ENCODE results near the gene C13orf46.
"Not testable (repeated sequence)": the region's sequence is repeated elsewhere in the genome, so short reads cannot be mapped to it uniquely, and the experiment has no call there.

Gene C13orf46

DNA sequence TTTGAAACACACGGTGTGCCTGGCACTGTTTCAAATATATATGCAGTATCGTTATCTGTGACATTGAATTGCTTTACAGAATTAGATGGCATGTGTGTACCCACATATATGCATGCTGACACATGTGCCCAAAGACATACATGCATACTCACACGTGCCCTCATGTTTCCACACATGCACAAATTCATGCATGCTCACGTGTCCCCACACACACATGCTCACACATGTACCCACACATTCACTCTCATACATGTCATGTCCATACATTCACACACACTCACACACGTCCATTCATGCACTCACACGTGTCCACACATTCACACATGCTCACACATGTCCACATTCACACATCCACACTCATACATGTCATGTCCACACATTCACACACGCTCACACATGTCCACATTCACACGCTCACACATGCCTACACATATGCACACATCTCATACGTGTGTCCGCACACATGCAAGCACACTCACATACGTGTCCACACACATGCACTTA lies 17.9 kb upstream of the C13orf46 start:
- no peak for DNase-seq

GRCh38 chr13:113991191-113991669 lies 17.4 kb upstream of the C13orf46 start:
- no peak for DNase-seq

- no peak for DNase-seq
These were observed 16.5 kb upstream of the C13orf46 start for GRCh38 chr13:113990321-113990837.

GRCh38 chr13:113989585-113990300 lies 15.9 kb upstream of the C13orf46 start:
- no peak for DNase-seq

DNA sequence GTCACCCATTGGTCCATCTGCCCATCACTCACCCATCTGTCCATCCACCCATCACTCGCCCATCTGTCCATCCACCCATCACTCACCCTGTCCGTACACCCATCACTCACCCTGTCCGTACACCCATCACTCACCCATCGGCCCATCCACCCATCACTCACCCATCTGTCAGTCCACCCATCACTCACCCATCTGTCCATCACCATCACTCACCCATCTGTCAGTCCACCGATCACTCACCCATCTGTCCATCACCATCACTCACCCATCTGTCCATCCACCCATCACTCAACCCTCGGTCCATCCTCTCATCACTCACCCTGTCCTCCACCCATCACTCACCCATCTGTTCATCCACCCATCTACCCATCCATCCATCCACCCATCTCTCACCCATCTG lies 15.0 kb upstream of the C13orf46 start:
- DNase-seq, result not testable (repeated sequence)

- no peak for DNase-seq
These were observed 8.4 kb upstream of the C13orf46 start for GRCh38 chr13:113982296-113982661.

GRCh38 chr13:113981611-113982295 lies 7.9 kb upstream of the C13orf46 start:
- no peak for DNase-seq

DNA sequence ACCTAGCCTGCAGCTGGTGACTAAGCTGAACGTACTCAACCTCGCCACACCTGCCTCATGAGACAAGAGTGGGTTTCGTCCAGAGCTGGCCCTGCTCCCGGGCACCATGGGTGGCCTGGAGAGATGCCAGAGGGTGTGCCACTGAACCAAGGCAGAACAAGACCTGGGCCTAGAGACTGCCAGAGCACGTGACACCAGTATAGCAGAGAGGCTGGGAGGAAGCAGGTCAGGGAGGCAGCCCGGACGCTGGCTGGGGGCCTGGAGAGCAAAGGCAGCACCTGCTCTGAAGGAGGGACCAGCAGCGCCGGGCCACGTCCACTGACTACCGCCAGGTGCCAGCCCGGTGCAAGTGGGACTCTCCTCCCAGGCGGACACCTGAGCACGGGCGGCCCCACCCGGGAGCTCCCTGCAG lies 7.3 kb upstream of the C13orf46 start:
- no peak for DNase-seq

DNA sequence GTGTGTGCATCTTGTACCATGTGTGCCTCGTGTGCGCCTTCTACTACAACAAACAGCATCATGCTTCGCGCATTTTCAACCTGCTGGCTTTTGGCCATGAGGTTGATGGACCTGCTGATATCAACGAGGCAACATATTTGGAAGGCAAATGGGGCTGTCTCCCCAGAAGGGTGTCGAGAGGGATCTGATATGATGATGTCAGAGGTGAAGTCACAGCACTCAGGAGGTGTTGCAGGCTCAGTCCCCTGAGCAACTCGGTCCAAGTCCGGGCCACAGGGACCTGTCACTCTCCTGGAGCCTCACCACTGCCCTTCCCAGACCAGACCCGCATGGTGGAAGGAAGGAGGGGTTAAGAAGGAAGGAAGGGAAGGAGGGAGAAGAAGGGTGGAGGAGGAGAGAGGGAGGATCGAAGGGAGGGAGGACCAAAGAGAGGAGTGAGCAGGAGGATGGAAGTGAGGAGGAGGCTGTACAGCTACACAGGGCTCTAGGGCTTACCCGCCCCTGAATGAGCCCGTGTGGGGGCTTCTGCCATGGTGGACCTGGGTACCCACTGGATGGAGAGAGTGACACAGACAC lies 6.7 kb upstream of the C13orf46 start:
- no peak for DNase-seq

GRCh38 chr13:113979791-113980471 lies 6.1 kb upstream of the C13orf46 start:
- no peak for DNase-seq

GRCh38 chr13:113978741-113979481 lies 5.0 kb upstream of the C13orf46 start:
- no peak for DNase-seq

DNA sequence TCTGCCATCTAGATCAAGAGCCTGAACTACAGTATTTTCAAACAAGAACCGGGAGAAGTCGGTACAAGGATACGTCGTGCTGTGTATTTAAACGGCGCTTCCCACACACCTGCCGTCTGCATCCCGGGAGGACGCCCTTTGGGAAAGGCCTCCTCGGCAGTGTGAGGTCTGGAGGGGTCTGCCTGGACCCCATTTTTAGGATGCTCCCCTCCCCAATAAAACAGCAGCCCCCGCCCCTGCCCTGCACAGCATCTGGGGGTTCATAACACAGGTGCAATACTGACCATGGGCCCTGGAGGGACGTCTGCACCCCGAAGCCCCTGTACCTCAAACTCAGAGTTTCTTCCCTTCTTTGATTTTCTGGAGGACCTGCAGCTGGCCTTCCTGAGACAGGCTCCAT lies 4.1 kb upstream of the C13orf46 start:
- DNase-seq, result no peak

DNA sequence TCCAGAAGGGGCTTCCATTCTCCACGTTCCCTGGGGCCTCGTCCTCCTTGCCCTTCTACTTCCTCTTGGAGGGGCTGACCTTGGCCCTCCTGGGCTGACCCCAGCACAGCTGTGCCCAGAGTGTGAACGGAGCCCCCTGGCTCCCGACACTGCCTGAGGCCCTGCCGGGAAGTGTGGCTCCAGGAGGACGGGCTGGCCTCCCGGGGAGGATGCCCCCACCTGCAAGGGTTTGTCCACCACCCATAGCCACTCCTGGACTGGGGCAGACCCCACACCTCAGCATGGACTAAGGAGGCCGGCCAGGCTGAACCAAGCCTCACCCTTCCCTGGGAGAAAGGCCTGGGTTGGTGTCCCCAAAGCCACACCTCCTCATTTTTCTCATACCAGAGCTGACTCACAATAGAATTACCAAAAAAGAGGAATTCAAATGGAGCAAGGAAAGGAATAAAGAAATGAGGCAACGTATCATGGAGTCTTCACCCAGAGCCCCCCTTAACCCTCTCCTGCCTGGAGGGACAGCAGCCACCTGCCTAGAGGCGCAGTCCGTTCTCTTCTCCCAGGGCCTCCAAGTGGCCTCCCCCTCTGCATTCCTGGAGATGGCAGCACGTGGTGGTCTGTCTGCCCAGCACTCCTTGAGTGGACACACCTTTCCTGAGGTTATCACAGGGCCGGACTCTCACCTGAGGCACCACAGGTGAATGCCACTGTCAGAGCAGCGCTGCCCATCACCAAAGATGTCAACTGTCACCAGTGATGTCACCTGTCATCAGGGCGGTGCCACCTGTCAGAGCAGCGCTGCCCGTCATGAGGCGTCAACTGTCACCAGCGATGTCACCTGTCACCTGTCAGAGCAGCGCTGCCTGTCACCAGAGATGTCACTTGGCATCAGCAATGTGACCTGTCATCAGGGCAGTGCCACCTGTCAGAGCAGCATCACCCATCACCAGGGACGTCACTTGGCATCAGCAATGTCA lies 3.1 kb upstream of the C13orf46 start:
- DNase-seq, result no peak

GRCh38 chr13:113975416-113975815 lies 1.5 kb upstream of the C13orf46 start:
- no peak for DNase-seq

GRCh38 chr13:113974304-113975281 lies 717 bp upstream of the C13orf46 start:
- DNase-seq, result no peak

- DNase-seq, result no peak
These were observed 1.2 kb downstream of the C13orf46 start for GRCh38 chr13:113972451-113973217.

DNA sequence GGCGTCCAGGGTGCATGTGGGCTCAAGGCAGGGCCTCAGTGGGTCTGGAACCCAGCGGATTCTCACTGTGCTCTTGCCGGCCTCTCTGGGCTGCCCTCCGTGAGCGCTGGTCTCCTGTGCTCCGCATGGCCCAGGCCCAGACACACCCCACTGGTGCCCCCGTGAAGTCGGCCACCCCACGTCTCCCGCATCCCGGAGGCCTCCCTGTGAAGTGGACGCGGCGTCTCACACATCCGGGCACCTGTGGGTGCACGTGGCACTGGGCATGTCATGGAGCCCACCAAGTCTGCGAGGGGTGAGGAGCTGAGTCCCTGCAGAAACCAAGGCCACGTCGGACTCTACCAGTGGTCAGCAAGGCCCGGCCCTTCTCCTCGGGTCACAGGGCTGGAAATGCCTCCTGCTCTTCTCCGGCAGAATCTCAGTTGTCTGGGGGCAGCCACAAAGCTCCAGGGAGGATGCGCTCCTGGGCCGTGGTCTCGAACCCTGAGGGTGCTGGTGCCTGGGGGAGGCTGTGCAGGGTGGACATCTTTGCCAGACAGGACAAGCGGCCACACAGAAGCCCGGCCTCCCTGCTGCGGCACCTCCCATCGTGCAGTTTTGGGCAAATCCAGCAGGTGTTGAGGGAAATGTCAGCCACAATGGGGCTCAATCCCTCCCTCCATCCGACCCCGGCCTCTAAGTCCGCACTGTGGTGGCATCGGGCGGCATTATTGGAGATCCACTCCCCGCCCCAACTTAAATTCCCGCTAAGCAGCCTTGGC lies 2.2 kb downstream of the C13orf46 start:
- no peak for DNase-seq

- no peak for DNase-seq
These were observed 2.9 kb downstream of the C13orf46 start for GRCh38 chr13:113970810-113971470.
